HEK293 (cell line): ENCODE measurements around the gene ZNF106.

Experiments
- SALL2 ChIP-seq: fragments of 450-650 bp; formaldehyde crosslinking; IDR thresholded peaks from 2 replicates; pipeline ENCODE4 v1.5.0; 2017; ENCODE audit warnings: missing biosample characterization, mild to moderate bottlenecking, missing genetic modification characterization, borderline replicate concordance
- ZNF133 ChIP-seq: fragments of 450-650 bp; formaldehyde crosslinking; IDR thresholded peaks from 2 replicates; pipeline ENCODE4 v1.5.1; 2016; ENCODE audit warnings: missing biosample characterization, missing genetic modification characterization
- ZNF24 ChIP-seq: fragments of 450-650 bp; formaldehyde crosslinking; IDR thresholded peaks from 2 replicates; pipeline ENCODE4 v1.5.1; 2016; ENCODE audit warnings: missing biosample characterization, missing genetic modification characterization
- ZNF324 ChIP-seq: fragments of 450-650 bp; formaldehyde crosslinking; IDR thresholded peaks from 2 replicates; pipeline ENCODE4 v1.5.1; 2016; ENCODE audit warnings: missing biosample characterization, missing genetic modification characterization
- ZNF426 ChIP-seq: fragments of 450-650 bp; formaldehyde crosslinking; IDR thresholded peaks from 2 replicates; pipeline ENCODE4 v1.5.1; 2017; ENCODE audit warnings: missing biosample characterization, missing genetic modification characterization, mild to moderate bottlenecking, inconsistent platforms, moderate library complexity

DNA sequence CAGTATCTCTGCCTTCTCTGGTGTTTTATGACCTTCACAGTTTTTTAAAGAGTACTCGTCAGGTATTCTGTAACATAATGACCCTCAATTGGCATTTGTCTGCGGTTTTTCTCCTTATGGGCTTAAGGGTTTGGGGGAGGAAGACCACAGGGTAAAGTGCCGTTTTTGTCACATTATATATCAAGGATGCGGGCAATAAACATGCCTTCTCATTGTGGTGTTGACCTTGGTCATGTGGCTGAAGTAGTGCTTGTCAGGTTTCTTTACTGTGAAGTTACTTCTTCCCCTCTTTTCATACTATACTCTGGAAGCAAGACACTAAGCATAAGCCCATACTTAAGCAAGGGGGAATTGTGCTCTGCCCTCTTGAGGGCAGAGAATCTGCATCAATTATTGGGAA is 115.0 kb downstream of the ZNF106 start:
- TF ChIP-seq SALL2 (tag by site-specific recombination) (no peak), ZNF426 (tag by site-specific recombination) (no peak), ZNF133 (no peak), ZNF324 (tag by site-specific recombination) (no peak), ZNF24 (no peak)
